GM12865 (cell line): Measurements from ENCODE around the gene FHOD1.

ENCODE experiments used
- DNase-seq: peaks from one replicate; pipeline ENCODE4 v3.0.0; 2010; ENCODE audit warnings: low read depth
- H3K4me3 ChIP-seq: 2 replicates; pipeline ENCODE4 v1.5.1; 2011; ENCODE audit warnings: mild to moderate bottlenecking, low read depth, low read length, control low read depth
- CTCF ChIP-seq: IDR thresholded peaks from 2 replicates; pipeline ENCODE4 v1.5.1; 2011; ENCODE audit warnings: low read length, control low read depth, low read depth, inconsistent platforms; ENCODE audit not compliant: insufficient read depth; ENCODE audit errors: missing control alignments

FHOD1 gene

GRCh38 chr16:67206129-67206837 lies 41.0 kb downstream of the FHOD1 start:
- TF ChIP-seq CTCF: no peak
- no peak for DNase-seq
- no peak overlapping the region for H3K4me3 ChIP-seq

GRCh38 chr16:67204076-67204475 lies 43.2 kb downstream of the FHOD1 start:
- H3K4me3 ChIP-seq: no peak overlapping the region
- DNase-seq: no peak
- TF ChIP-seq CTCF: no peak

- DNase-seq: no peak
- H3K4me3 ChIP-seq: no peak overlapping the region
- TF ChIP-seq CTCF: no peak
Observed at GRCh38 chr16:67202956-67203493, 44.3 kb downstream of the FHOD1 start.

GRCh38 chr16:67202426-67202825 lies 44.9 kb downstream of the FHOD1 start:
- no peak for TF ChIP-seq CTCF
- DNase-seq: no peak
- no peak overlapping the region for H3K4me3 ChIP-seq

GRCh38 chr16:67201411-67202345 lies 45.6 kb downstream of the FHOD1 start:
- no peak overlapping the region for H3K4me3 ChIP-seq
- no peak for TF ChIP-seq CTCF

GRCh38 chr16:67200491-67200890 lies 46.8 kb downstream of the FHOD1 start:
- no peak for TF ChIP-seq CTCF
- H3K4me3 ChIP-seq: no peak overlapping the region
- DNase-seq: no peak

More at GRCh38 chr16:67201411-67202345, 45.6 kb downstream of the FHOD1 start:
- DNase-seq: no peak
